GM12878 (cell line): ENCODE measurements around the gene CSNK1G1. TPM values are rescaled to one million over a fixed set of nuclear protein-coding genes. Genes with fewer than 3 reads are reported as not detected.
"Not testable (repeated sequence)": the region's sequence is repeated elsewhere in the genome, so short reads cannot be mapped to it uniquely, and the experiment has no call there.

Experiments used
- ATAC-seq: fragments of 200-7000 bp; cut with Tn5 transposase; 3 replicates; pipeline ENCODE4 v1.9.1; 2020; ENCODE audit warnings: mild to moderate bottlenecking, moderate library complexity
- BruUV-seq: library from RNA; stranded (reverse); fragments of 400-500 nt; replicated peaks from 2 replicates; lab custom pipeline; 2021; lab: Mats Ljungman, UMichigan
- CTCF ChIA-PET: fragments of 300-600 bp; sonication (Branson Sonifier 250); formaldehyde crosslinking; extraction: SDS; loops from one replicate; lab custom pipeline; 2021; ENCODE audit warnings: inconsistent platforms; lab: Yijun Ruan, JAX
- POLR2A ChIA-PET: fragments of 350-600 bp; formaldehyde crosslinking; extraction: SDS; loops from one replicate; lab custom pipeline; 2021; ENCODE audit warnings: inconsistent platforms; lab: Charles Lee
- RAD21 ChIA-PET: fragments of 300-600 bp; sonication (Branson Sonifier 250); formaldehyde crosslinking; loops from one replicate; lab custom pipeline; 2023; ENCODE audit warnings: antibody characterized with exemption; ENCODE audit not compliant: unreplicated experiment; lab: Charles Lee
- SMC1A ChIA-PET: fragments of 300-600 bp; sonication (Branson Sonifier 250); formaldehyde crosslinking; loops from one replicate; lab custom pipeline; 2023; ENCODE audit not compliant: unreplicated experiment, uncharacterized antibody; lab: Charles Lee
- DNase-seq: peaks from one replicate; pipeline ENCODE4 v3.0.0-alpha.2; 2011; ENCODE audit warnings: low read depth, low spot score
- FAIRE-seq: peaks from 3 replicates; lab custom pipeline; 2011; peaks lifted over from hg19 to GRCh38; lab: Jason Lieb, UNC
- H2AFZ ChIP-seq: 2 replicates; pipeline ENCODE4 v1.6.0; 2011; ENCODE audit warnings: low read depth, low read length, control low read depth; ENCODE audit not compliant: control insufficient read depth
- H3K27ac ChIP-seq: 2 replicates; pipeline ENCODE4 v1.5.1; 2011; ENCODE audit warnings: control low read depth; ENCODE audit not compliant: control insufficient read depth, insufficient read depth
- H3K27me3 ChIP-seq, 2 experiments: replicated peaks in 1 of 2; 2 replicates each; pipeline versions ENCODE4 v1.6.0 to v1.6.1; 2011; ENCODE audit warnings: low read length in 1 of 2; ENCODE audit not compliant: control insufficient read depth in 2 of 2, insufficient read depth in 2 of 2
- H3K36me3 ChIP-seq, 2 experiments: 2 replicates each; pipeline ENCODE4 v1.5.1; 2011; ENCODE audit warnings: low read length in 1 of 2; ENCODE audit not compliant: control insufficient read depth in 2 of 2, insufficient read depth in 2 of 2
- H3K4me1 ChIP-seq: 2 replicates; pipeline ENCODE4 v1.6.1; 2011; ENCODE audit warnings: mild to moderate bottlenecking, low read length, moderate library complexity, mixed read lengths; ENCODE audit not compliant: control insufficient read depth, insufficient read depth
- H3K4me2 ChIP-seq: 2 replicates; pipeline ENCODE4 v1.6.0; 2011; ENCODE audit warnings: control low read depth; ENCODE audit not compliant: control insufficient read depth, insufficient read depth
- H3K4me3 ChIP-seq: fragments of 200-600 bp; sonication (generic); 2 replicates; pipeline ENCODE4 v1.5.1; 2016
- H3K79me2 ChIP-seq: 2 replicates; pipeline ENCODE4 v1.6.0; 2011; ENCODE audit warnings: low read length; ENCODE audit not compliant: control insufficient read depth, insufficient read depth
- H3K9ac ChIP-seq: 2 replicates; pipeline ENCODE4 v1.8.0; 2011; ENCODE audit warnings: low read length, control low read depth, mixed read lengths; ENCODE audit not compliant: control insufficient read depth, insufficient read depth
- H3K9me3 ChIP-seq: replicated peaks from 3 replicates; pipeline ENCODE4 v1.5.1; 2011; ENCODE audit warnings: mild to moderate bottlenecking, low read length; ENCODE audit not compliant: control insufficient read depth, insufficient read depth
- H4K20me1 ChIP-seq: 2 replicates; pipeline ENCODE4 v1.6.0; 2011; ENCODE audit not compliant: control insufficient read depth, insufficient read depth
- IRF3 ChIP-seq: fragments of 450-650 bp; IDR thresholded peaks from 2 replicates; pipeline ENCODE4 v1.6.1; 2014; ENCODE audit warnings: mild to moderate bottlenecking
- MLLT1 ChIP-seq: fragments of 450-650 bp; IDR thresholded peaks from 2 replicates; pipeline ENCODE4 v1.6.1; 2016; ENCODE audit warnings: mild to moderate bottlenecking
- WGBS: methylation state at CpG from one replicate; pipeline ENCODE4 v1.1.6; 2016; ENCODE audit warnings: low lambda C conversion rate; ENCODE audit not compliant: insufficient replicate concordance, insufficient coverage; ENCODE audit errors: missing lambda C conversion rate; 5-methylcytosine and 5-hydroxymethylcytosine counted together
- in situ Hi-C: fragments of 300-500 bp; cut with MboI; formaldehyde crosslinking; loops from 9 replicates; pipeline ENCODE4 v1.14.3; 2018; ENCODE audit warnings: mixed read lengths
- intact Hi-C: fragments of 100-400 bp; cut with micrococcal nuclease; formaldehyde crosslinking; loops from one replicate; pipeline ENCODE4 v1.14.2; 2022; ENCODE audit not compliant: unreplicated experiment
- polyA plus RNA-seq, 11 experiments: library from polyadenylated mRNA; depleted of rRNA in 4 of 11; unstranded in 6 of 11; stranded (reverse) in 5 of 11; fragments of >200 nt; fragmentation: Nextera tagmentation in 4 of 11; fragmentation: Illumina TruSeq in 1 of 11; extraction: Ambion mirVana in 4 of 11; extraction: Trizol in 1 of 11; gene quantifications; 1 replicate in 1 of 11; 2 replicates in 10 of 11; pipeline versions ENCODE4 v1.2.1 to v1.2.3, GENCODE V29; 2011 to 2016; ENCODE audit warnings: inconsistent platforms in 2 of 11, missing spikeins in 2 of 11, low read depth in 1 of 11
- total RNA-seq, 4 experiments: library from RNA; depleted of rRNA in 3 of 4; stranded (reverse); fragments of >200 nt in 3 of 4; fragmentation: Illumina TruSeq in 1 of 4; extraction: Trizol in 1 of 4; gene quantifications; 2 replicates each; pipeline versions ENCODE4 v1.2.1 to v1.2.3, GENCODE V29; 2013 to 2021

CSNK1G1 gene
- total and polyA plus RNA-seq, 10 of the 15 experiments (the other 5 are each of a cell fraction or from before 2014, with no cell fraction given) = 6.1 to 23.4 (median 15.3) TPM

GRCh38 chr15:64381000-64381751, 25.2 kb upstream of the CSNK1G1 start, which contains the start of gene PCLAF (continued):
- TF ChIP-seq IRF3 = peak; percentile 96
- TF ChIP-seq, all 136 proteins: peak for 34

- H3K4me1 ChIP-seq, in situ Hi-C loops, H3K27me3 ChIP-seq, BruUV-seq, H3K36me3 ChIP-seq, FAIRE-seq, H3K9me3 ChIP-seq, H2AFZ ChIP-seq, DNase-seq, H4K20me1 ChIP-seq: not testable (repeated sequence)
- peak overlapping the region; percentile 85 for H3K4me2 ChIP-seq
- intact Hi-C loops = loop anchor here (10.0 kb wide), 2 partner anchors 165 to 285 kb away; partner anchors contain the start of genes CIAO2A and SNX1
- 35% methylated on average over 11 of the region's 11 CpGs for WGBS
- peak overlapping the region; percentile 80 for H3K4me3 ChIP-seq
- ChIA-PET POLR2A (interaction anchor here (0.6 kb wide), 1 partner anchor 216 kb away, joined by 3 read pairs; no protein-coding TSS in a partner anchor), CTCF (interaction anchor here (0.6 to 1.3 kb wide), 4 partner anchors 83 to 348 kb away, joined by 3 to 4 read pairs (median 3); no protein-coding TSS in a partner anchor), RAD21 (interaction anchor here (0.6 kb wide), 1 partner anchor 311 kb away, joined by 3 read pairs; no protein-coding TSS in a partner anchor), SMC1A (interaction anchor here (0.7 to 1.7 kb wide), 6 partner anchors 7 to 147 kb away, joined by 3 to 5 read pairs (median 4); partner anchors contain the start of gene TRIP4)
- H3K79me2 ChIP-seq = peaks cover 24% of the 10 kb centered on the region
- peak overlapping the region; percentile 85 for H3K9ac ChIP-seq
- H3K27ac ChIP-seq = peak overlapping the region; percentile 80
- ATAC-seq = peak; percentile 4
- 0 out of 2 replicates have a peak, but pooled peaks have one; percentile 34 for TF ChIP-seq MLLT1
- TF ChIP-seq, all 136 proteins: peak for 1; not testable (repeated sequence) for 135
Observed at GRCh38 chr15:64380130-64380870, 24.3 kb upstream of the CSNK1G1 start.
